ENCODE results near the gene GALNT2.

GRCh38 chr1:230314142-230314470, 247.1 kb downstream of the GALNT2 start:
- no peak for TF ChIP-seq CTCF (IDR thresholded peaks at IDR 0.05)
- TF ChIP-seq RAD21 (IDR thresholded peaks at IDR 0.05; ENCODE audit: low read length) = no peak
